ENCODE measurements around the gene SMAD3.

The SMAD3 gene

GRCh38 chr15:67042551-67043142 is 22.8 kb upstream of the SMAD3 start:
- in situ Hi-C loops (cut with MboI; ENCODE audit: low pct_unique_long_range_greater_than_20kb, low sequenced_read_pairs, unreplicated experiment): no loop called here
- DNase-seq (ENCODE audit: low spot score): no peak
- TF ChIP-seq, protein P1, sequence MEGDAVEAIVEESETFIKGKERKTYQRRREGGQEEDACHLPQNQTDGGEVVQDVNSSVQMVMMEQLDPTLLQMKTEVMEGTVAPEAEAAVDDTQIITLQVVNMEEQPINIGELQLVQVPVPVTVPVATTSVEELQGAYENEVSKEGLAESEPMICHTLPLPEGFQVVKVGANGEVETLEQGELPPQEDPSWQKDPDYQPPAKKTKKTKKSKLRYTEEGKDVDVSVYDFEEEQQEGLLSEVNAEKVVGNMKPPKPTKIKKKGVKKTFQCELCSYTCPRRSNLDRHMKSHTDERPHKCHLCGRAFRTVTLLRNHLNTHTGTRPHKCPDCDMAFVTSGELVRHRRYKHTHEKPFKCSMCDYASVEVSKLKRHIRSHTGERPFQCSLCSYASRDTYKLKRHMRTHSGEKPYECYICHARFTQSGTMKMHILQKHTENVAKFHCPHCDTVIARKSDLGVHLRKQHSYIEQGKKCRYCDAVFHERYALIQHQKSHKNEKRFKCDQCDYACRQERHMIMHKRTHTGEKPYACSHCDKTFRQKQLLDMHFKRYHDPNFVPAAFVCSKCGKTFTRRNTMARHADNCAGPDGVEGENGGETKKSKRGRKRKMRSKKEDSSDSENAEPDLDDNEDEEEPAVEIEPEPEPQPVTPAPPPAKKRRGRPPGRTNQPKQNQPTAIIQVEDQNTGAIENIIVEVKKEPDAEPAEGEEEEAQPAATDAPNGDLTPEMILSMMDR (IDR thresholded peaks at IDR 0.05; ENCODE audit: extremely low read depth, insufficient read depth, missing control alignments): no peak

- in situ Hi-C loops (cut with MboI; ENCODE audit: low pct_unique_long_range_greater_than_20kb, low sequenced_read_pairs, unreplicated experiment): no loop called here
- TF ChIP-seq, protein P1 (IDR thresholded peaks at IDR 0.05; ENCODE audit: extremely low read depth, insufficient read depth, missing control alignments): no peak
- DNase-seq (ENCODE audit: low spot score): no peak
Measured at GRCh38 chr15:67043939-67044771, 21.2 kb upstream of the SMAD3 start.

DNA sequence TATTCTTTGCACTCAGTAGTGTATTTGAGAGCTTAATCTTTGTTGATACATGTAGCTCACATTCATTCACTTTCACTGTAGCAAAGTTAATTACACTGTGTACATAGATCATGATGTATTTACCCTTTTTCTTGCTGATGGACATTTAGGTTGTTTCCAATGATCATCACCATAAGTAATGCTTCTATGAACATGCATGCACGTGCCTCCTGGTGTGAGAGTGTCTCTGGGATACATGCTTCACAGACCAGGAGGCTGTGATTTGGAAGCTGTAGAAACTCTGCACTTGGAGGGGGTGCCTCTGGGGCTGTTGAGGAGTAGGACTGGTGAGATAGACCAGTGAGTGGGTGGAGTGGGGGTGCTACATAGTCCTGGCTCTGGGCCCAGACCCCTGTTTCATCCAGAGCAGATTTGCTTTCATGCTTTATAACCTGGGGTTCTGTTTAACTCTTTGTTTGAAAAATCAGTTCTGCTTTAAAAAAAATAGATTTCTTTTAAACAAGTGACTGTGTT is 18.2 kb upstream of the SMAD3 start:
- DNase-seq (ENCODE audit: low spot score): no peak
- TF ChIP-seq, protein P1 (IDR thresholded peaks at IDR 0.05; ENCODE audit: extremely low read depth, insufficient read depth, missing control alignments): no peak
- in situ Hi-C loops (cut with MboI; ENCODE audit: low pct_unique_long_range_greater_than_20kb, low sequenced_read_pairs, unreplicated experiment): no loop called here

DNA sequence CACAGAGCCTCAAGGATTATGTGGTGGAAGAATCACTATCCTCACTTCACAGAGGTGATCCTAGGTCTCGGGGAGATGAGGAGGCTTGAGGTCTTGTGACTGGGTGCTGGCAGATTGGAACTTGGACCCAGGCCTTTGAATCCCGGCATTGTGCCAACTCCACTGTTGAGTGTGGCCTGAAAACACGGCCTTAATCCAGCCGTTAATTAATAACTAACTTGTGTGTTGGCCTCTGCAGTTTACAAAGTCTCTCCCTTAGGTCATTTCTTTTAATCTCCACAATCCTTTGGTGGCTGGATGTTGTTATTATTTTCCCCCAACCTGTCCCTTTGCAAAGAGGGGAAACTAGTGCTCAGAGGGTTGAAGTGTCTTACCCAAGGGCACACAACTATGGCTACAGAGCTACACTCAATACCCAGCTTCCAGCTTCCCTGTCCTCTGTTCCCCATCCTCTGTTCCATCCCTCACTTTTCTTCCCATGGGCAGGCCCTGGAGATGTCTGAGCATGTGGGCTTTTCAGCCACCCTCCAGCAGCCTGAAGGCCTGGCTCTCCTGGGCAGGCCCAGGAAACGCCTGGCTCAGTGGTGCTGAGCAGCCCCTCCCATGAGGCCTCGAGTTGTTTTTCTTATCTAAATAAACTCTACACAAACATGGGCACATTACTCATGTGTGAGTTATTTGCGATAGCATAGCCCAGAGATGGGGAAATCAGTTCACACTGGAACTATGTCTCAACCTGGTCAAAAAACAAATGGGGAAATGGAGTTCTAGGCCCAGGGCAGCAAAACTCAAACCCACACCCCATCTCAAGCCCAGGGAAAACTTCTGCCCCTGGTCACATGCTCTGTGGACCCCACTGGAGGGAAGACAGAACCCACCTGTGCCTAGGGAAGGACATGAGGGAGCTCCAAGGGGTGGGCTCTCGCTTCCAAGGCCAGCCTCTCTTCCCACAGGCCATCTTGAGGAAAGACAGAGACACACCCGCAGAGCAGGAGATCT is 16.8 kb upstream of the SMAD3 start:
- in situ Hi-C loops (cut with MboI; ENCODE audit: low pct_unique_long_range_greater_than_20kb, low sequenced_read_pairs, unreplicated experiment): no loop called here
- DNase-seq (ENCODE audit: low spot score): no peak
- TF ChIP-seq, protein P1 (IDR thresholded peaks at IDR 0.05; ENCODE audit: extremely low read depth, insufficient read depth, missing control alignments): no peak

GRCh38 chr15:67049351-67050044 is 15.9 kb upstream of the SMAD3 start:
- DNase-seq (ENCODE audit: low spot score): no peak
- TF ChIP-seq, protein P1 (IDR thresholded peaks at IDR 0.05; ENCODE audit: extremely low read depth, insufficient read depth, missing control alignments): no peak
- in situ Hi-C loops (cut with MboI; ENCODE audit: low pct_unique_long_range_greater_than_20kb, low sequenced_read_pairs, unreplicated experiment): no loop called here
